NK-92 (cell line): Measurements from ENCODE around the gene ZBTB1.
A peak's percentile ranks its signal among the peaks of the same experiment; 100 is the strongest.
"Not testable (repeated sequence)": the region's sequence is repeated elsewhere in the genome, so short reads cannot be mapped to it uniquely, and the experiment has no call there.

ENCODE experiments used
- DNase-seq: peaks from one replicate; lab custom pipeline; 2025; ENCODE audit not compliant: unreplicated experiment; lab: John Stamatoyannopoulos, UW

The ZBTB1 gene

DNA sequence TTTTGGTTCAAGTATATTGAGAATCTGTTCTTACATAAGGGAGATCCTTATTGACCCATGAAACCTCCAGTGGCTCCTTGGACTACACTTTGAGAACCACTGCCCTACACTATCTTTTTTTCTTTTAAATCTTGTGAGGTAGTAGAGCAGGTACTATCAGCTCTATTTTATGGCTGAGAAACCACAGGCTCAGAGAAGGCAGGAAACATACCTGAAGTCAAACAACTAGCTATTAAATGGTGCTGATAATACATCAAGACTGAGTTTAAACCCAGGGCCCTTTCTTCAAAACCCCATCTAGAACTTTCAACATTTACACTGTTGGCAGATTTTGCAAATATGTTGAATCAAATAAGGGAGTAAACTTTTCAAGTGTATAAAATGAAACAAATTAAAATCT lies 7.8 kb upstream of the ZBTB1 start:
- no peak for DNase-seq

DNA sequence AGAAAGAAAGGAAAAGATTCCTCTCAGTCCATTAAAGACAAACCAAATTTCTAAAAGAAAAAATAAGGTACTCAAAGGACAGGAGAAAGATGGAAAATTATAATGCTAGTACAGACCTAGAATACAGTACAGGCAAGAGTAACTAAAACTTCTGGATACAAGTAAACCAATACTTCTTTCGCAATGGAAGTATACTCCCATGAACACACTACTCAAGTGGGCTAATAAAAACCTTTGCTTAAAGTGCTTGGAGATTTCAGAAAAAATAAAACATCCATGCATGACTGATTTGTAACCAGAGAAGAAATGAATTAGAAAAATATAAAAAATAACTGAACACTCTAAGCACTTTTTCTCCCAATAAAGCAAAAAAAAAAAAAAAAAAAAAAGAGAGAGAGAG lies 4.5 kb upstream of the ZBTB1 start:
- DNase-seq, result no peak

GRCh38 chr14:64501411-64502171 lies 3.0 kb upstream of the ZBTB1 start:
- DNase-seq, result no peak

GRCh38 chr14:64502456-64502855 lies 2.1 kb upstream of the ZBTB1 start:
- DNase-seq, result no peak

GRCh38 chr14:64502887-64503433 lies 1.6 kb upstream of the ZBTB1 start:
- no peak for DNase-seq

- DNase-seq, result peak; percentile 82
These were observed 898 bp upstream of the ZBTB1 start, which contains the start of gene ZBTB25 for GRCh38 chr14:64503434-64504309. Gene ZBTB25 (minus strand): TSS chr14:64503838. CDS start chr14:64490533, 13,305 bp downstream.

DNA sequence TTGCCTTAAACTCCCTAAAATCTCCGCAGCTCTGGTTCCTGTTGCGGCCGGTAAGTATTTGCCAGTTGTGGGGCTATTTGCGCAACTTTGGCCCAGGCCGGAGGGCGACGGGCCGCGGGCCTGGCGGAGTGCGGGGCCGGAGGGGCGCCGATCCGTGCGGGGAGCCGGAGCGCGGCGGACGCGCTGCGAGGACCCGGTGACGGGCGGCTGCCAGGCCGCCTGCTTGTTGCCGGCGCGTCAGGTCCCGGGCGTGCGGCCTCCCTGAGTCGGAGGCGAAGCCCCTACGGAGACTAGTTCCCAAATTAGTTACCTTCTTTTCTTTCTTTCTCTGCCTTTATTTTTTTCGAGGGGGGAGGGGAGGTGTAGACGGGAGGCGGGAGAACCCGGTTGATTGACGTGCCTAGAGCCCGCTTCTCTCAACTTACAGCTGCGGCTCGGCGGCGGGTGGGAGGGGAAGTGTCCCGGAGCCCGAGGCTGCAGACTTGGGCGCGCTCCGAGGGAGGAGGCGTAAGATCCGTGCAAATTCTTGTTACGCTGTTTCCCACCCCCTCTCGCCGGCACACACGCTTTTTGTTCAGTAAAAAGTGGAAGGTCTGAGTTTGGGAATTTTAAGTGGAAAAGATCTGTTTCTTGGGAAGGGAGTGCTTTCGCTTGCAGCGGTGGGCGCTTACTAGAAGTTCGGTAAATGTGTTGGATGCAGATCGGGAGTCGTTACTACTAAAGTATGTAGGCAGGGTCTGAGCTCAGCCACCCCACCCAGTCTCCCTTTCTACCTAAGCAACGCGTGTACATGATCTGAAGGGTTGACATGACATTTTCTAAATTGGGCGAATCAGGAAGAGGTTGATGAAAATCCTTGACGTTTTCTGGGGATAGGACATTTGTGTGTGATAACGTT lies 576 bp downstream of the ZBTB1 start:
- no peak for DNase-seq

DNA sequence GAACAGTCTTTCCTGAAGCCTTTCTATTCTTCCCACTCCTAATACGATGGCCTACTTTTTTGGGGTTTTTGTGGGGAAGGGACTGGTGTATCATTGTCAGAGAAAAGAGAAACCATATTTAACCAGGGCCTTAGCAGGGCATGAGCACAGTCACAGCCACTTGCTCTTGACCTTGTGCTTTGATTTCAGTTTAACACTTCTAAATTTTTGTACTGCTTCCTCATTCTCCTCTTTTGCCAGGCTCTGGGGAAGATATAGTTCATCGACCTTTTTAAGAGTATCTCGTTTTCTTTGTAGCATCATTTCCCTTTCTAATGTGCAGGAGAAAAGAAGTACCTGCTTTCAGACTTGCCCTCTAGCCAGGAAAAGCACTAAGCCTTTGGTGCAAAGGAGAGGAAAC lies 2.2 kb downstream of the ZBTB1 start:
- DNase-seq, result no peak

- no peak for DNase-seq
These were observed 3.0 kb downstream of the ZBTB1 start for GRCh38 chr14:64507376-64508156.

DNA sequence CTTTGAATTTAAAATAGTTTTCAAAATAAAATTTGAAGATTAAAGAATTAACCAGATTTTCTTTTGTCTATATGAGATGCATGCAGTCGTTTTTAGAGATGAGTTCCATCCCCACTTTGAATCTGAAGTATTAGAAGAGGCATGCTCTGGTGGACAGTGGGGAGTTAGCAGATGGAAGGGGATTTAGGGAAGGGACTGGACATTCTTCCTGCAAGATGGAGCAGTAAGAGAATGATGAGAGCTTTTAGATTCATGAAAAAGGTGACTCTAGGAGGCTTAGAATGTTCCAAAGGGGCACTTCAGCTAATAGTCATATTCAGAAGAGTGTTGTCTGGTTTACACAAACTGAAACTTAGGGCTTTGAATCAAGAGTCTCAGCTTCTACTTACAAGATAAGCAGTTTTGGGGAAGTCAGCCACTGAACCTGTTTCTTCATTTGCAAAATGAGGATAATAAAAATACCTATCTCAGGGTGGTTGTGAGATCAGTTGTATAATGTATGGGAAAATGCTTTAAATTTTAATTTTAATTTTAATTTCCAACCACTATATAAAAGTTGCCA lies 3.7 kb downstream of the ZBTB1 start:
- DNase-seq, result no peak

GRCh38 chr14:64509036-64509435 lies 4.5 kb downstream of the ZBTB1 start:
- DNase-seq, result no peak

DNA sequence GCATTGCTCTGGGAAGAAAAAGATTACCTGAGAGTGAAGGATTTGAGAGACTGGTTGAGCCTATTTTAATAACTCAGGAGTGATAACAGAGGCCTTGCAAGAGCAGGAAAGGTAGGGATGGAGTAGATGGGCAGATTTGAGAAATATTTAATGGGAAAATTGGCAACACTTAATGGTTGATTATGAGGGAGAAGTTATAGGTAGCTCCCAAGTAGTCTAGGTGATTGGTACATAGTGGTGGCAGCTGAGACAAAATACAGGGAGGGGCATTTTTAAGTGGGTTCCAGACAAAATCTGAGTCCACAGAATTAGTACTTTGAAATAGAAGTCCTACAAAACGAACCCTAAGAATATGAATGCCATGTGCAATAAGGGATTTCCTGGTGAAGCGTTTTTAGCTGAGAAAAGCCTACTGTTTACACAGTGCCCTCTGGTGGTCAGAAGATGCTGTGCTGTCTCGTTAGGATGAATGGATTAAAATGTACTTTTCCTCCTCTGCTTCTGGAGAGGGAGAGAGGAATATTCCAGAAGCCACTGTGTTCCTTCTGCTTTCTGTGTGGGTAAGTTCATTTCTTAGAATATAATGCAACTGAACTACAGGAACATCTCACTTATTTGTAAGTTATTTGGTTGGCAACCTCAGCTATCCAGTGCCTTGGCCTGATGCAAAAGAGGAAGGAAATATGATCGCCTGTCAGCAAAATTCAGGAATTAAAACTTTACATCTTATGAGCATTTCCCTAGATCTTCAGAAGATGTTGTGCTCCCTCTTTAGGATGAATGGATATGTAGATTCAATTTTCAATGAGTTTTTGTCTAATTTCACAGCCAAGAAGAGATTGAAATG lies 6.5 kb downstream of the ZBTB1 start:
- peak; percentile 19 for DNase-seq

- no peak for DNase-seq
These were observed 8.7 kb downstream of the ZBTB1 start for GRCh38 chr14:64513271-64513670.

GRCh38 chr14:64515053-64515452 lies 10.5 kb downstream of the ZBTB1 start:
- DNase-seq, result no peak

- DNase-seq, result no peak
These were observed 12.4 kb downstream of the ZBTB1 start for GRCh38 chr14:64516969-64517368.

- not testable (repeated sequence) for DNase-seq
These were observed 13.1 kb downstream of the ZBTB1 start for GRCh38 chr14:64517667-64518066.

- DNase-seq, result no peak
These were observed 13.7 kb downstream of the ZBTB1 start for GRCh38 chr14:64518229-64518628.

DNA sequence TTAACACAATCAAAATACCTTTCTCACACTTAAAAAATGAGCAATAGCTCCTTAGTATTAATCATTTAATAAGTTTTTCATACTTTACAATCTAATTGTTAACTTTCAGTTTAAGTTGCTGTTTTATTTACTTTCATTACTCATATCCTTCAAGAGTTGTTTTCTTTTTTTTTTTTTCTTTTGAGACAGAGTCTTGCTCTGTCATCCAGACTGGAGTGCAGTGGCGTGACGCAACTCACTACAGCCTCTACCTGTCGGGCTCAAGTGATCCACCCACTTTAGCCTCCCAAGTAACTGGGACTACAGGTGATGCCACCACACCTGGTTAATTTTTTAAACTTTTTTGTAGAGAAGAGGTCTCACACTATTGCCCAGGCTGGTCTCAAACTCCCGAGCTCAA lies 16.1 kb downstream of the ZBTB1 start:
- DNase-seq, result no peak
